Thymus (tissue), 11 donors: Measurements from ENCODE around the gene SIX3. TPM values are rescaled to one million over a fixed set of nuclear protein-coding genes. Genes with fewer than 3 reads are reported as not detected.

Source experiments
- DNase-seq, 9 donors: peaks; one replicate each; pipeline ENCODE4 v3.0.0-alpha.2; 2013; ENCODE audit warnings: low spot score in 9 of 9, low read depth in 6 of 9, missing footprints in 1 of 9
- H3K27ac ChIP-seq, 2 donors: one replicate each; pipeline ENCODE4 v1.5.1; 2013; ENCODE audit warnings: control low read depth in 1 of 2, low read depth in 1 of 2, low read length in 1 of 2, mild to moderate bottlenecking in 1 of 2, moderate library complexity in 1 of 2
- H3K27me3 ChIP-seq, 2 donors: one replicate each; pipeline ENCODE4 v1.5.1; 2013; ENCODE audit warnings: low read length in 1 of 2; ENCODE audit not compliant: control insufficient read depth in 2 of 2, insufficient read depth in 1 of 2
- H3K36me3 ChIP-seq, 2 donors: one replicate each; pipeline ENCODE4 v1.5.1; 2013; ENCODE audit warnings: low read length in 1 of 2, mild to moderate bottlenecking in 1 of 2, moderate library complexity in 1 of 2; ENCODE audit not compliant: control insufficient read depth in 2 of 2, insufficient read depth in 2 of 2
- H3K4me1 ChIP-seq, 2 donors: one replicate each; pipeline ENCODE4 v1.5.1; 2013; ENCODE audit warnings: low read length in 2 of 2; ENCODE audit not compliant: control insufficient read depth in 2 of 2, insufficient read depth in 2 of 2
- H3K4me3 ChIP-seq, 2 donors: one replicate each; pipeline ENCODE4 v1.5.1; 2013; ENCODE audit warnings: low read length in 2 of 2, control low read depth in 1 of 2, mild to moderate bottlenecking in 1 of 2
- H3K9me3 ChIP-seq, 2 donors: one replicate each; pipeline ENCODE4 v1.5.1; 2013; ENCODE audit warnings: low read length in 1 of 2, mild to moderate bottlenecking in 1 of 2; ENCODE audit not compliant: control insufficient read depth in 2 of 2, insufficient read depth in 1 of 2
- WGBS: extraction: QIAGEN DNeasy Blood & Tissue Kit; methylation state at CpG from one replicate; pipeline ENCODE4 v1.1.7; 2013; 5-methylcytosine and 5-hydroxymethylcytosine counted together
- polyA plus RNA-seq: library from polyadenylated mRNA; stranded (reverse); fragments of 200-250 nt; gene quantifications from one replicate; pipeline ENCODE4 v1.2.3, GENCODE V29; 2013
- total RNA-seq: library from RNA; stranded (reverse); fragments of 120-200 nt; gene quantifications from one replicate; pipeline ENCODE4 v1.2.4, GENCODE V29; 2013
- donor health status: healthy.

SIX3 gene
- total and polyA plus RNA-seq, 2 donors: 0.11 TPM; not detected in 1

DNA sequence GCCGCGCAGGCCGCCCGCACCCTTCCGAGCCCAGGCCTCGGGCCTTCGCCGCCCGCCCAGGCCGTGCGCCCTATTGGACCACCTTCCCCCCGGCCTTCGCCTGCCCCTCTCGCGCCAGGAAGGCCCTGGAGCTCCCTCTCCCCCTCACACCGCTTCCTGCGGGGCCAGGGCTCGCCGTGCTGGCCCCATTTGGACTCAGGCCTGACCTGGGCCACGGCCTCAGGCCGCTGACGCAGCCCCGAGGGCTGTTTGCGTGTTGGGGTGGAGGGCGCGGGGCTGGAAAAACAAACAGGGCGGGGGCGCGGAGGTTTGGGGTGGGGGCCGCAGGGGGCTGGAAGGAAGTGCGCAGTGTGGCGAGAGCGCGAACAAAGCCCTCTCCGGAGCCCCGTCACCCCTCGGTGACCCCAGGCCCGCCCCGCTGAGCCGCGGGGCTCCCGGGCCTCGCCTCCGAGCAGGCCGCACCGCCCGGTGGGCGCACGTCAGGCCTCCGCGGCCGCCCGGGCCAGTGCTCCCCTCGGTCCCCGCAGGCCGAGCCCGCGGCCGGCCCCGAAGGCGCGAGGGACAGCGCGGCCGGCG lies 12.3 kb upstream of the SIX3 start:
- Histone ChIP-seq H3K36me3 (no peaks in the 10 kb centered on the region), H3K27ac (no peak overlapping the region), H3K4me1 (peaks cover 0 to 4% of the 10 kb centered on the region in 2 donors), H3K27me3 (peaks cover 87 to 96% of the 10 kb centered on the region in 2 donors), H3K9me3 (peaks cover 0 to 1% of the 10 kb centered on the region in 2 donors), H3K4me3 (no peak overlapping the region)
- WGBS: 7% methylated on average over 66 of the region's 66 CpGs
- no peak for DNase-seq

GRCh38 chr2:44929735-44930273 lies 11.7 kb upstream of the SIX3 start:
- peaks cover 89 to 97% of the 10 kb centered on the region in 2 donors for H3K27me3 ChIP-seq
- H3K4me3 ChIP-seq: no peak overlapping the region
- H3K36me3 ChIP-seq: no peaks in the 10 kb centered on the region
- peaks cover 0 to 1% of the 10 kb centered on the region in 2 donors for H3K9me3 ChIP-seq
- WGBS: 6% methylated on average over 32 of the region's 32 CpGs
- H3K27ac ChIP-seq: no peak overlapping the region
- no peak for DNase-seq
- H3K4me1 ChIP-seq: peaks cover 0 to 4% of the 10 kb centered on the region in 2 donors

DNA sequence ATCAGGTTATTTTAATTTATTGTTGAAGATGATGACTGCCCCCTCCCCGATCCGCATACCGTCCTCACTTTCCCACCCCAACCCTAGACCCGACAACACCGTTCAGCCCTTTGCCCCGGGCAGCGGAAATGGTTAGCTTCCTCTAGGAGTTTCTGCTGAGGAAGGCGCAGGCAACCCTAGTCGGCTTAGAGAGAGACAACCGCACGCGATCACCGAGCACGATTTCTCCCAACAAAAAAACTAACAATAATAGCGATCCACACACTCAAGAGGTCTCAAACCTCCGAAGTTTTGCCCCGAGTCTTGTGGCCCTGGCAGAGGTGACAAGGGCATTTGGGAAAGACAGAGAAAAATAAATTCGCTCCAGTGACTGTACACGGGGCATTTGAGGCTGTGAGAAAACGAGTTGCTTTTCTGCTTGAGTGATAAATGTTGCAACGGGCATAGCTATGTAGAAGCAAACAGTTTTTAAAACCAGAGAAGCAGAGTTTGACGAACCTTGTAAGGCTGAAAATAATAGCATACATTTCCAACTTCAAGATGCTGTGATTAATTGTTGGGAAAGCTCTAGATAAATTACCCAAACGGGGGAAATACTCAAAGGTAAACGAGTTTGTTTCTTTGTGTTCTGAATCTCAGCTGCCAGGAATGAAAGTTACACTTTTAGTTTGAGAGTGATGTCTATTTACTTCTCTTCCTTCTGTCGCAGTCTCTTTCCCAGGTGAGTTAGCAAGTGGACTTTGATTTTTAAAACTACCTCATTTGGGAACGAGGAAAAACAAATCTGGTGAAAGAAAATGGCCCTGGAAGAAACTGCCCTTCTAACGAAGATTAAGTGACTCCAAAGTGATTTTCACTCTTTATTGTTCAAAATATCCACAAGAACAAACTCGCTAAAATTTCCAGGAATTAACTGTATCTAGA lies 11.0 kb upstream of the SIX3 start:
- Histone ChIP-seq H3K4me3 (no peak overlapping the region), H3K27me3 (peaks cover 89 to 97% of the 10 kb centered on the region in 2 donors), H3K36me3 (no peaks in the 10 kb centered on the region), H3K4me1 (peaks cover 0 to 4% of the 10 kb centered on the region in 2 donors), H3K27ac (no peak overlapping the region), H3K9me3 (peaks cover 0 to 1% of the 10 kb centered on the region in 2 donors)
- DNase-seq: no peak
- 5% methylated on average over 28 of the region's 28 CpGs for WGBS

- Histone ChIP-seq H3K27ac (no peak overlapping the region), H3K9me3 (peaks cover 0 to 1% of the 10 kb centered on the region in 2 donors), H3K4me3 (no peak overlapping the region), H3K27me3 (peaks cover 91 to 97% of the 10 kb centered on the region in 2 donors), H3K36me3 (no peaks in the 10 kb centered on the region), H3K4me1 (peaks cover 0 to 4% of the 10 kb centered on the region in 2 donors)
- DNase-seq: no peak
- WGBS: 31% methylated on average over 10 of the region's 10 CpGs
Observed at GRCh38 chr2:44931198-44931780, 10.2 kb upstream of the SIX3 start.

DNA sequence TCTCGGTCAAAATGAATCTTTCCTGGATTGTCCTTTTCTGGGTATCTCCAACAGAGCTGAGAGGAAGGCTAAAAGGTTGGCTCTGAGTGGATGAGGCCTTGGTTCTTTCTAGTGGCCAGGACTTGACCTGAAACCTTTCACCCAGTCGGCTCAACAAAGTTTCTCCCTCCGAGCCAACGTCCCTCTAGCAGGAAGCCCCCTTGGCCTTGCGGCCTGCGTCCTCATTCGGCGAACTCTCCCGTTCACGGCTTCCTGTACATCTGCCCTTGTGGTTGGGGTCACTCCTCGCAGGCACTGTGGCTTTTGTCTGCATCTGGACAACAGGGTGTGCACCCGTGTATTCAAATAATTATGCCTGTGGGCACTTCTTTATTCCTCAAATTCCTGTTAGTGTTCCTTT lies 9.4 kb upstream of the SIX3 start:
- H3K9me3 ChIP-seq: peaks cover 0 to 1% of the 10 kb centered on the region in 2 donors
- WGBS: 5% methylated on average over 12 of the region's 12 CpGs
- no peak overlapping the region for H3K27ac ChIP-seq
- no peak overlapping the region for H3K4me3 ChIP-seq
- DNase-seq: no peak
- H3K27me3 ChIP-seq: peaks cover 94 to 99% of the 10 kb centered on the region in 2 donors
- no peaks in the 10 kb centered on the region for H3K36me3 ChIP-seq
- H3K4me1 ChIP-seq: peaks cover 0 to 4% of the 10 kb centered on the region in 2 donors

- Histone ChIP-seq H3K9me3 (peaks cover 1% of the 10 kb centered on the region in 2 donors), H3K4me3 (no peak overlapping the region), H3K27ac (no peak overlapping the region), H3K4me1 (peaks cover 0 to 4% of the 10 kb centered on the region in 2 donors), H3K36me3 (no peaks in the 10 kb centered on the region), H3K27me3 (peaks cover 99% of the 10 kb centered on the region in 2 donors)
- 6% methylated on average over 45 of the region's 45 CpGs for WGBS
- DNase-seq: no peak
Observed at GRCh38 chr2:44932564-44933392, 8.7 kb upstream of the SIX3 start.

- no peak for DNase-seq
- H3K36me3 ChIP-seq: no peaks in the 10 kb centered on the region
- H3K4me3 ChIP-seq: no peak overlapping the region
- peaks cover 1 to 3% of the 10 kb centered on the region in 2 donors for H3K9me3 ChIP-seq
- peaks cover 99% of the 10 kb centered on the region in 2 donors for H3K27me3 ChIP-seq
- WGBS: 12% methylated on average over 19 of the region's 19 CpGs
- H3K4me1 ChIP-seq: peaks cover 0 to 4% of the 10 kb centered on the region in 2 donors
- H3K27ac ChIP-seq: no peak overlapping the region
Observed at GRCh38 chr2:44933434-44933951, 8.0 kb upstream of the SIX3 start.
